Mucosa of rectum (tissue), 2 donors: Measurements from ENCODE around the gene POC5.

Source experiments
- H3K27ac ChIP-seq, 2 donors: one replicate each; pipeline ENCODE4 v1.7.0; 2013; ENCODE audit warnings: inconsistent platforms in 2 of 2, low read depth in 2 of 2, low read length in 2 of 2
- H3K27me3 ChIP-seq, 2 donors: one replicate each; pipeline ENCODE4 v1.7.0; 2013; ENCODE audit warnings: low read length in 2 of 2; ENCODE audit not compliant: control insufficient read depth in 2 of 2, insufficient read depth in 2 of 2
- H3K36me3 ChIP-seq, 2 donors: one replicate each; pipeline ENCODE4 v1.7.0; 2013; ENCODE audit warnings: low read length in 2 of 2; ENCODE audit not compliant: control insufficient read depth in 2 of 2, insufficient read depth in 2 of 2
- H3K4me1 ChIP-seq, 2 donors: one replicate each; pipeline ENCODE4 v1.7.0; 2013; ENCODE audit warnings: low read length in 2 of 2, mild to moderate bottlenecking in 1 of 2; ENCODE audit not compliant: control insufficient read depth in 2 of 2, insufficient read depth in 2 of 2
- H3K4me3 ChIP-seq, 2 donors: one replicate each; pipeline ENCODE4 v1.7.0; 2013; ENCODE audit warnings: low read length in 2 of 2
- H3K9ac ChIP-seq, 2 donors: one replicate each; pipeline ENCODE4 v1.7.0; 2013; ENCODE audit warnings: low read length in 2 of 2, low read depth in 1 of 2, mild to moderate bottlenecking in 1 of 2
- H3K9me3 ChIP-seq, 2 donors: one replicate each; pipeline ENCODE4 v1.7.0; 2013; ENCODE audit warnings: low read length in 2 of 2; ENCODE audit not compliant: control insufficient read depth in 2 of 2
- donor health status: healthy.
- donor health status: Normal muscosa, but diverticular disease.

POC5 gene

DNA sequence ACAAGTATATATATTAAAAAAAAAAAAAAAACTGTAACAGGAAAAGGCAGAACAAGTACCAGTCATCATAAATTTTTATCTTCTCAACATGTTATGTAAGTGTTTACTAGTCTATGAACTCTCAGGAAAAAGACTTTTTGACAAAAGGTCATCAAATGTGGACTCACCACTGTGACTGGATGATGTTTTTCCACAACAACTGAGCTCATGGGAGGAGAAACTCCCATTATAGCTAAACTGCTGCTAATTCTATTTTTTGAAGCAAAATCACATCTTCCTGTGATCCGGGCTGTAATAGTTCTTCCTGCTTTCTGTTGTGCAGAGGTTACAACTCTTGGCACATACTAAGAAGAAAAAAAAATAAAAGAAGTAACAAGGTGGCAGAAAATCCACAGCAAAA, 39.6 kb downstream of the POC5 start:
- peak overlapping the region in 1 of 2 donors; percentile 1 for H3K27ac ChIP-seq

DNA sequence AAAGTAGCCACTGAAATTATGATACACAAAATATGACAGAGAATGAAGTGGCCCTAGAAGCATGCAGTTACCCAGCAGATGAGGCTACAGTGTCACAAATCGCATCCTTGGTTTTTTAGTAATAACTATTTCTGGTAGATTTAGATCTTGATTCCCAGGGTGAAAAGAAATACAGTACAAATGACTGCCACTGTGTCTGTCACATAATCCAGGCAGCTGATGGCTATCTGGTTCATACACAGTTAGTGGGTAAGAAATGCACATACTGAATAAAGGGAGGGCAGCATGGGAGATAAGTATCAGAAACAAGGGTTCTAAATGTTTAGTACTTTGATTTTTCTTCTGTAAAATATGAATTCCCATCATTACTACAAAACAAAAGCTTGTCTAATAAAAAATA, 41.5 kb downstream of the POC5 start:
- no peak overlapping the region for H3K27ac ChIP-seq
- peaks cover 3 to 4% of the 10 kb centered on the region in 2 donors for H3K36me3 ChIP-seq
- H3K9ac ChIP-seq, result no peak overlapping the region
- peaks cover 0 to 5% of the 10 kb centered on the region in 2 donors for H3K4me1 ChIP-seq
- H3K9me3 ChIP-seq, result no peaks in the 10 kb centered on the region
- H3K4me3 ChIP-seq, result no peak overlapping the region
- H3K27me3 ChIP-seq, result no peaks in the 10 kb centered on the region

More for the DNA sequence above, 39.6 kb downstream of the POC5 start:
- H3K9me3 ChIP-seq, result no peaks in the 10 kb centered on the region
- no peaks in the 10 kb centered on the region for H3K27me3 ChIP-seq
- no peak overlapping the region for H3K4me3 ChIP-seq
- peaks cover 0 to 5% of the 10 kb centered on the region in 2 donors for H3K4me1 ChIP-seq
- no peak overlapping the region for H3K9ac ChIP-seq
- peaks cover 3 to 4% of the 10 kb centered on the region in 2 donors for H3K36me3 ChIP-seq

DNA sequence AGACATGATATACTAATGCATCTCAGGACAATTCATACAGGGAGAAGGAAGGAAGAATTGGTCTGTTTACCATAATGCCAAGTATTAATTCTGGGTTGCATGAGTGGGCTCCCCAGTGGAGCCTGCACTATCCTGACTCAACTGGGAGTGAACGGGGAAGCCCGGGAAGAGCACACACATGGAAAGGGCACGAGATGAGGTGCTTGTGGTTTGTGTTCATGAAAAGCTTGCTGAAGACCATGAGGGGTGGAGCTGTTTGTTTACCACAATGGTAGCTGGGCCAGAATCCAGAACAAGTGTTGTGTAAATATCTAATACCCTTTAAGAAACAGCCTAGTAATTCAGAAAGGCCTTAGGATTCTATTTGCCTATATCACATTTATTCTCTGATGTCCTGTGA, 44.6 kb downstream of the POC5 start:
- peaks cover 3 to 4% of the 10 kb centered on the region in 2 donors for H3K36me3 ChIP-seq
- no peaks in the 10 kb centered on the region for H3K9me3 ChIP-seq
- no peak overlapping the region for H3K4me3 ChIP-seq
- no peaks in the 10 kb centered on the region for H3K27me3 ChIP-seq
- H3K4me1 ChIP-seq, result peaks cover 8 to 9% of the 10 kb centered on the region in 2 donors
- no peak overlapping the region for H3K27ac ChIP-seq
- H3K9ac ChIP-seq, result no peak overlapping the region

DNA sequence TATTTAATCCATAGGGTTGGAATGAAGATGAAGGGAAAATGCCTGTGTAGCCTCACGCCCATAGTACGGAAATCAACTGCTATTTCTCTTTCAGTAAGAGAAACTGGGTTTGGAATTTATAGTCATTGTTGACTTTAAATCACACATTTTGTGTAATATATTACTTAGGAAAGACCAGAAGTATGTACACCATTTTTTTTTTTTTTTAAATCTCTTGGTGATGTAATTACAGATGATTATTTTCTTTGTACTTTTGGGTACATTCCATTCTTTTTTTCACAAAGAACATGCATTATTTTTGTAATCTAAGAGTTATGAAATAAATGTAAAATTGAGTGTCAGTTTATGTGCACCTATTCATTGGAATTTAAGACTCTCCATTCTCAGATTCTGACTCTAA, 45.7 kb downstream of the POC5 start:
- H3K27me3 ChIP-seq, result no peaks in the 10 kb centered on the region
- no peak overlapping the region for H3K4me3 ChIP-seq
- H3K9me3 ChIP-seq, result no peaks in the 10 kb centered on the region
- no peak overlapping the region for H3K27ac ChIP-seq
- peaks cover 3 to 4% of the 10 kb centered on the region in 2 donors for H3K36me3 ChIP-seq
- H3K9ac ChIP-seq, result no peak overlapping the region
- peaks cover 6 to 9% of the 10 kb centered on the region in 2 donors for H3K4me1 ChIP-seq

DNA sequence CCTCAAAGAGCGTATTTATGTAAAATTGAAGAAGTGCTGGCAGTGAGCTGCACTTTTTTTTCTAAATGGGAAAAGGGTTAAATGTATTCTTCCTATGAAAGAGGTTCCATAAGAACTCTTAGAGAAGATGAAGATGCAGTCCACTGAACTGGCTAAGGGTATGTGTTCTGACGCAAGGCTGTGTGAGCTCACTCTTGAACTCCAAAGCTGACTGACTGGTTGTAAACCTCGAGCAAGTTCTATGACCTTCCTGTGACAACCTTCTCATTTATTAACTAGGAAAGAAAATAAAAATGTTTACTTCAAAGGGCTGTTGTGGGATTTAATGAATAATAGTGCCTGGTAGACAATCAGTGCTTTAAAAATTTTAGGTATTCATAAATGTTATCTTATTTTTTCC, 46.7 kb downstream of the POC5 start:
- Histone ChIP-seq H3K4me3 (no peak overlapping the region), H3K36me3 (peaks cover 3 to 4% of the 10 kb centered on the region in 2 donors), H3K9ac (no peak overlapping the region), H3K27ac (no peak overlapping the region), H3K27me3 (no peaks in the 10 kb centered on the region), H3K9me3 (no peaks in the 10 kb centered on the region), H3K4me1 (peaks cover 6 to 9% of the 10 kb centered on the region in 2 donors)

DNA sequence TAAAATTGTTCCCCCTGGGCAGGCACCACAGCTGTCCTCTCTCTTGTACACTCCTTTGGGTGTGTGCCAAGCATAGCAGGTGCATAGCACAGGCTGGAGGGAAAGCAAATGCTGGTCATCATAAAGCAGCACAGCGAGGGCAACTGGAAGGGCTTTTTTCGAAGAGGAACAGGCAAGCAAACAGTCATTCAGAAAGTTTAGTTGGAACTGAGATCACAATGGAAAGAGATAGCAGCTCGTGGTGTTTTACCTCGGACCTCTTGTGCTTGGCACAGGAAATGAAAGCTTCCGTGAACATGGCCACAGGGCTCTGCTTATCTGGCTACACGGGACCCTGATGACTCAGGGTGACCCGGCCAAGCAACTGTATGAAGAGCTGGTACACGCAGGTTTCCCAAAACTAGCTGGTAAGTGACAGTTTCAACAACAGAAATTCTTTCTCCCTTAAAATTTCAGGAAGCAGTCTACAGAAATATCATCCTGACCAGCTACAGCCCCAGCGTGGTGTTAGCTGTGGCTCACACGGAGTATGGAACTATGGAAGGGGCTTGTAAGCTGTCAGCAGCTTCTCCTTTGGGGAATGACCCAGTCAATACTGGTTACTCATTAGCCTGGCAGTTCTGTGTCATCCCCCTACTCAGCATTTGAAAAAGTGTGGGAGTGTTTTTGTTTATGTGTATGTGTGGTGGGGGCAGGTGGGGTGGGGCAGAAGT, 48.1 kb downstream of the POC5 start:
- Histone ChIP-seq H3K4me1 (peaks cover 6 to 9% of the 10 kb centered on the region in 2 donors), H3K27me3 (no peaks in the 10 kb centered on the region), H3K4me3 (peak overlapping the region; percentile 49 to 70), H3K36me3 (peaks cover 0 to 4% of the 10 kb centered on the region in 2 donors), H3K9me3 (no peaks in the 10 kb centered on the region), H3K27ac (peak overlapping the region; percentile 52 to 65), H3K9ac (peak overlapping the region; percentile 35 to 37)

DNA sequence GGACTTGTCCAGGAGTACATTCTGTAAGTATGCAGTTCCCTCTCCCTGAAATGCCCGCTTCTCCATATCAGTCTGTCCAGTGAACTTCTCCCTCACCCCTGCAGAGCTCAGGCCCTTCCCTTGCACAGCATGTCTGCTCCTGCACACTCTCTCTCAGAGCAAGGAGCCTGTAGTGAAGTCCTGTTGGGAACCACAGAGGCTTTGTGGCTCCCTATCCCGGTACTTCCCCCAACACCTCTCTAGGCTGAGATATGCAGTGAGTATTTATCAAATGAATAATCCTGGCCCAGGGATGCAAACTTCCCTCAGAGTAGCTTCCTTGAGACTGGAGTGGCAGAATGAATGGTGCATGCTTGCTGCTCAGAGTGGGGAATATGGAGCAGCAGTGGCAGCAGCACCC, 48.8 kb downstream of the POC5 start:
- Histone ChIP-seq H3K27me3 (no peaks in the 10 kb centered on the region), H3K4me1 (peaks cover 6 to 9% of the 10 kb centered on the region in 2 donors), H3K9ac (no peak overlapping the region), H3K36me3 (peaks cover 0 to 4% of the 10 kb centered on the region in 2 donors), H3K4me3 (peak overlapping the region in 1 of 2 donors; percentile 70), H3K27ac (peak overlapping the region in 1 of 2 donors; percentile 52), H3K9me3 (no peaks in the 10 kb centered on the region)

DNA sequence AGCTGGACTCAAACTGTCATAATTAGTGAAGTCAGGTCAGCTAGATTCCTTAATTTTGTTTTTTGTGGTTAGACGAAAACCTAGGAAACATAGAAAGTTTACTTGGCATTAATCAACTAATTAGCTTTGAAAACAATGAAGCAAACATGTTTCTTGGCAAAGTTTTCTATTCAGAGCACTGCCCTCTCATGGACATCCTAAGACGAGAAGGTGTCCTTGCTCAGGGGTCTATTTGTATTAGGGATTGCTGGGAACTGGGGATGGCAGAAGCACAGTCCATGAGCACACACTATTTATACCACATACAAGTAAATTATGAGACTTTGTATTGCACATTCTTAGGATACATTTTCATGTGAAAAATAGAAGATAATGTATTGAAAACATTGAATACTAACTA, 49.7 kb downstream of the POC5 start:
- peaks cover 6 to 9% of the 10 kb centered on the region in 2 donors for H3K4me1 ChIP-seq
- no peaks in the 10 kb centered on the region for H3K27me3 ChIP-seq
- no peaks in the 10 kb centered on the region for H3K9me3 ChIP-seq
- H3K27ac ChIP-seq, result no peak overlapping the region
- no peak overlapping the region for H3K4me3 ChIP-seq
- no peaks in the 10 kb centered on the region for H3K36me3 ChIP-seq
- no peak overlapping the region for H3K9ac ChIP-seq

DNA sequence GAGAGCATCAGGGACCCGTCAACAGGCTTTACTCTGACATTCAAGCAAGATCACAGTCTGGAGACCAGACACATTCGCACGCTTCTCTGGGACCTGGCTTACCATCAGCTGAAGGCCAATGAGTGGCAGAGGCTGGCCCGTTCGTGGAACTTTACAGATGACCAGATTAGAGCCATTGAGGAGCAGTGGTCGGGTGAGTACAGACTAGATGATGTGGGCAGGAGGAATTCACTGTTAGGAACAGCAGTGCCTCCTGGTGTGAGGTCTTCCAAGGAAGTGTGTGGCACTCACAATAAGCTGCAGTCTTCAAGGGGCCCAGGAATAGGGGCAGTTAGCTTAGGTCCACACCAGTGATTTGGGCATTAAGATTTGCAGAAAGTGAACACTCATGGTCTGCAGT, 50.4 kb downstream of the POC5 start:
- no peaks in the 10 kb centered on the region for H3K27me3 ChIP-seq
- H3K36me3 ChIP-seq, result no peaks in the 10 kb centered on the region
- H3K9ac ChIP-seq, result no peak overlapping the region
- no peak overlapping the region for H3K4me3 ChIP-seq
- H3K9me3 ChIP-seq, result no peaks in the 10 kb centered on the region
- H3K27ac ChIP-seq, result no peak overlapping the region
- H3K4me1 ChIP-seq, result peaks cover 6 to 9% of the 10 kb centered on the region in 2 donors

DNA sequence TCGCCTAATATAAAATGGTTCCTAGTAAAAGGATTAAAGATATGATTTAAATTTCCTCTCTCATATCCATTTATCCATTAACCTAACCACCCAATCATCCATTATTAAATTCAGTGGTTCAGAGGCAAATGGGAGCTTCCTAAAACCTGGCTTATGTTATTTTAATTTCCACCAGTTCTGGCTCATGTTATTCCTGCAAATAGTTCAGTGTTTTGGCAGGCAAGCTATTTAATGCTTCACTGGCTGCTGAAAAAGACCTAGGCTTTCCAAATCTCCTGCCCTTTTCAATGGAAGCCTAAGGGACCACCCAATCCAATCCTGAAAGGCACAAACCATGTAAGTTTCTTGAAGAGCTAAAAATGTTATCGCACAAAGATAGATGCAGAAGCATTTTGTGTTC, 52.3 kb downstream of the POC5 start:
- Histone ChIP-seq H3K36me3 (no peaks in the 10 kb centered on the region), H3K27ac (no peak overlapping the region), H3K4me3 (no peak overlapping the region), H3K9ac (no peak overlapping the region), H3K9me3 (no peaks in the 10 kb centered on the region), H3K27me3 (no peaks in the 10 kb centered on the region), H3K4me1 (peaks cover 6 to 9% of the 10 kb centered on the region in 2 donors)
